ENCODE data around the gene HNRNPUL2. TPM values are rescaled to one million over a fixed set of nuclear protein-coding genes. Genes with fewer than 3 reads are reported as not detected.
A peak's percentile ranks its signal among the peaks of the same experiment; 100 is the strongest.
"Not testable (repeated sequence)": the region's sequence is repeated elsewhere in the genome, so short reads cannot be mapped to it uniquely, and the experiment has no call there.

The HNRNPUL2 gene
- polyA plus RNA-seq, 1 donor from 2014 or later: 2.8 TPM

- no peak overlapping the region for H3K27ac Mint-ChIP-seq
- H3K4me3 Mint-ChIP-seq: peak overlapping the region in 1 of 4 donors; percentile 13
- H3K36me3 Mint-ChIP-seq: no peaks in the 10 kb centered on the region
- H3K27me3 Mint-ChIP-seq: no peaks in the 10 kb centered on the region
- peaks cover 5 to 16% (median 5%) of the 10 kb centered on the region in 3 donors for H3K4me1 Mint-ChIP-seq
- H3K9me3 Mint-ChIP-seq: no peaks in the 10 kb centered on the region
Measured at GRCh38 chr11:62747475-62748160, 20.4 kb upstream of the HNRNPUL2 start.

- Mint-ChIP-seq H3K4me3 (no peak overlapping the region), H3K9me3 (no peaks in the 10 kb centered on the region), H3K36me3 (no peaks in the 10 kb centered on the region), H3K27ac (no peak overlapping the region), H3K4me1 (peaks cover 2 to 7% (median 5%) of the 10 kb centered on the region in 3 donors), H3K27me3 (no peaks in the 10 kb centered on the region)
Measured at GRCh38 chr11:62737196-62737595, 9.9 kb upstream of the HNRNPUL2 start.

GRCh38 chr11:62732830-62733229 lies 5.6 kb upstream of the HNRNPUL2 start:
- H3K27me3 Mint-ChIP-seq: no peaks in the 10 kb centered on the region
- peak overlapping the region in 1 of 3 donors; percentile 62 for H3K27ac Mint-ChIP-seq
- peak overlapping the region in 2 of 4 donors; percentile 23 to 28 for H3K4me3 Mint-ChIP-seq
- no peaks in the 10 kb centered on the region for H3K36me3 Mint-ChIP-seq
- H3K9me3 Mint-ChIP-seq: no peaks in the 10 kb centered on the region
- H3K4me1 Mint-ChIP-seq: peaks cover 4 to 15% (median 15%) of the 10 kb centered on the region in 3 donors

- not testable (repeated sequence) for H3K27ac Mint-ChIP-seq, H3K36me3 Mint-ChIP-seq, H3K9me3 Mint-ChIP-seq, H3K27me3 Mint-ChIP-seq
- Mint-ChIP-seq H3K4me1 (peaks cover 11 to 25% (median 20%) of the 10 kb centered on the region in 3 donors), H3K4me3 (peak overlapping the region; percentile 77 to 100 (median 93))
Measured at GRCh38 chr11:62730076-62730475, 2.8 kb upstream of the HNRNPUL2 start.

GRCh38 chr11:62728171-62728988 lies 1.1 kb upstream of the HNRNPUL2 start, which contains the start of gene TTC9C:
Gene TTC9C, plus strand, starts transcription at chr11:62728486. Its CDS starts 363 bp downstream, at chr11:62728849.
- peaks cover 25 to 39% (median 35%) of the 10 kb centered on the region in 3 donors for H3K4me1 Mint-ChIP-seq
- H3K27ac Mint-ChIP-seq: peak within 1 kb of the TSS; percentile 99
- H3K27me3 Mint-ChIP-seq: no peaks in the 10 kb centered on the region
- H3K4me3 Mint-ChIP-seq: peak within 1 kb of the TSS; percentile 97 to 100 (median 100)
- H3K9me3 Mint-ChIP-seq: no peaks in the 10 kb centered on the region
- peaks cover 5% of the 10 kb centered on the region for H3K36me3 Mint-ChIP-seq

- H3K27me3 Mint-ChIP-seq: no peaks in the 10 kb centered on the region
- peaks cover 5% of the 10 kb centered on the region for H3K36me3 Mint-ChIP-seq
- peak overlapping the region; percentile 97 to 100 (median 100) for H3K4me3 Mint-ChIP-seq
- no peaks in the 10 kb centered on the region for H3K9me3 Mint-ChIP-seq
- H3K4me1 Mint-ChIP-seq: peaks cover 23 to 34% (median 30%) of the 10 kb centered on the region in 3 donors
- H3K27ac Mint-ChIP-seq: peak overlapping the region; percentile 99
Measured at GRCh38 chr11:62727872-62728170, 564 bp upstream of the HNRNPUL2 start.

- H3K36me3 Mint-ChIP-seq: peaks cover 6% of the 10 kb centered on the region
- H3K27ac Mint-ChIP-seq: peak overlapping the region; percentile 90 to 99 (median 99)
Measured at GRCh38 chr11:62726915-62727164, 417 bp downstream of the HNRNPUL2 start.

GRCh38 chr11:62726156-62726914 lies 922 bp downstream of the HNRNPUL2 start:
- Mint-ChIP-seq H3K4me1 (peaks cover 26 to 33% (median 33%) of the 10 kb centered on the region in 3 donors), H3K36me3 (peaks cover 6% of the 10 kb centered on the region), H3K27me3 (no peaks in the 10 kb centered on the region), H3K4me3 (peak overlapping the region; percentile 97 to 100 (median 100)), H3K9me3 (no peaks in the 10 kb centered on the region), H3K27ac (peak overlapping the region; percentile 90 to 99 (median 93))

More at GRCh38 chr11:62726915-62727164, 417 bp downstream of the HNRNPUL2 start:
- Mint-ChIP-seq H3K27me3 (no peaks in the 10 kb centered on the region), H3K4me1 (peaks cover 26 to 33% (median 33%) of the 10 kb centered on the region in 3 donors), H3K4me3 (peak overlapping the region; percentile 97 to 100 (median 100)), H3K9me3 (no peaks in the 10 kb centered on the region)

GRCh38 chr11:62725646-62726045 lies 1.6 kb downstream of the HNRNPUL2 start:
- H3K9me3 Mint-ChIP-seq: no peaks in the 10 kb centered on the region
- no peaks in the 10 kb centered on the region for H3K27me3 Mint-ChIP-seq
- H3K36me3 Mint-ChIP-seq: peaks cover 8% of the 10 kb centered on the region
- peak overlapping the region; percentile 97 to 100 (median 100) for H3K4me3 Mint-ChIP-seq
- H3K27ac Mint-ChIP-seq: peak overlapping the region; percentile 90 to 99 (median 93)
- peaks cover 29 to 34% (median 33%) of the 10 kb centered on the region in 3 donors for H3K4me1 Mint-ChIP-seq

- no peaks in the 10 kb centered on the region for H3K9me3 Mint-ChIP-seq
- peak overlapping the region in 3 of 4 donors; percentile 97 to 100 (median 99) for H3K4me3 Mint-ChIP-seq
- H3K4me1 Mint-ChIP-seq: peaks cover 31 to 33% (median 32%) of the 10 kb centered on the region in 3 donors
- no peaks in the 10 kb centered on the region for H3K27me3 Mint-ChIP-seq
- H3K27ac Mint-ChIP-seq: peak overlapping the region; percentile 75 to 99 (median 87)
- peaks cover 10% of the 10 kb centered on the region for H3K36me3 Mint-ChIP-seq
Measured at GRCh38 chr11:62724171-62724570, 3.1 kb downstream of the HNRNPUL2 start.

GRCh38 chr11:62721994-62722393 lies 5.3 kb downstream of the HNRNPUL2 start:
- peaks cover 29 to 35% (median 29%) of the 10 kb centered on the region in 3 donors for H3K4me1 Mint-ChIP-seq
- peak overlapping the region in 1 of 3 donors; percentile 31 for H3K27ac Mint-ChIP-seq
- H3K27me3 Mint-ChIP-seq: no peaks in the 10 kb centered on the region
- no peaks in the 10 kb centered on the region for H3K9me3 Mint-ChIP-seq
- H3K4me3 Mint-ChIP-seq: peak overlapping the region in 1 of 4 donors; percentile 40
- peaks cover 13% of the 10 kb centered on the region for H3K36me3 Mint-ChIP-seq

GRCh38 chr11:62719302-62719978 lies 7.8 kb downstream of the HNRNPUL2 start:
- peaks cover 10% of the 10 kb centered on the region for H3K36me3 Mint-ChIP-seq
- H3K9me3 Mint-ChIP-seq: no peaks in the 10 kb centered on the region
- peaks cover 15 to 23% (median 20%) of the 10 kb centered on the region in 3 donors for H3K4me1 Mint-ChIP-seq
- peak overlapping the region in 2 of 3 donors; percentile 15 to 75 for H3K27ac Mint-ChIP-seq
- peak overlapping the region in 1 of 4 donors; percentile 36 for H3K4me3 Mint-ChIP-seq
- H3K27me3 Mint-ChIP-seq: no peaks in the 10 kb centered on the region

GRCh38 chr11:62716816-62717215 lies 10.4 kb downstream of the HNRNPUL2 start:
- Mint-ChIP-seq H3K27me3 (no peaks in the 10 kb centered on the region), H3K4me3 (no peak overlapping the region), H3K9me3 (no peaks in the 10 kb centered on the region), H3K4me1 (peaks cover 18 to 21% (median 21%) of the 10 kb centered on the region in 3 donors), H3K27ac (peak overlapping the region in 1 of 3 donors; percentile 60), H3K36me3 (peaks cover 9% of the 10 kb centered on the region)

- Mint-ChIP-seq H3K4me3 (no peak overlapping the region), H3K27ac (peak overlapping the region in 2 of 3 donors; percentile 60 to 63), H3K36me3 (peaks cover 9% of the 10 kb centered on the region), H3K27me3 (no peaks in the 10 kb centered on the region), H3K9me3 (no peaks in the 10 kb centered on the region), H3K4me1 (peaks cover 18 to 21% (median 21%) of the 10 kb centered on the region in 3 donors)
Measured at GRCh38 chr11:62716206-62716605, 11.1 kb downstream of the HNRNPUL2 start.
